Measurements from ENCODE around the gene IFITM1.

GRCh38 chr11:315516-315994 is 1.7 kb downstream of the IFITM1 start:
- no peak for TF ChIP-seq POLR2A (IDR thresholded peaks at IDR 0.05)
- TF ChIP-seq CTCF (IDR thresholded peaks at IDR 0.05), result no peak
- no peak for TF ChIP-seq POLR2AphosphoS5 (IDR thresholded peaks at IDR 0.05; ENCODE audit: insufficient read depth in 1 of 2, low read depth in 1 of 2)

Measured in vagina (tissue), 2 donors.